HepG2 (cell line): ENCODE data around the gene TMC2. TPM values are rescaled to one million over a fixed set of nuclear protein-coding genes. Genes with fewer than 3 reads are reported as not detected.
A peak's percentile ranks its signal among the peaks of the same experiment; 100 is the strongest.

Experiments
- AGO2 ChIP-seq: fragments of 200-400 bp; formaldehyde crosslinking; optimal IDR thresholded peaks from 2 replicates; pipeline ENCODE3; 2017; ENCODE audit warnings: mild to moderate bottlenecking, low read depth, low read length, moderate library complexity
- ATF2 ChIP-seq: sonication (generic); formaldehyde crosslinking; IDR thresholded peaks from 2 replicates; pipeline ENCODE4 v1.4.0; 2020; ENCODE audit warnings: missing genetic modification reagents
- CSRNP2 ChIP-seq: sonication (generic); formaldehyde crosslinking; conservative IDR thresholded peaks from 2 replicates; pipeline ENCODE4 v1.8.0; 2022; ENCODE audit warnings: low read depth, missing genetic modification reagents
- FOSL1 ChIP-seq: sonication (generic); formaldehyde crosslinking; IDR thresholded peaks from 2 replicates; pipeline ENCODE4 v1.9.0; 2021; ENCODE audit warnings: missing genetic modification reagents, borderline replicate concordance
- GABPA ChIP-seq, 2 experiments: IDR thresholded peaks; 2 replicates each; pipeline ENCODE4 v1.6.1; 2011 to 2016; ENCODE audit warnings: low read depth in 2 of 2, low read length in 1 of 2, missing biosample characterization in 1 of 2, missing genetic modification characterization in 1 of 2
- GATAD2A ChIP-seq: IDR thresholded peaks from 2 replicates; pipeline ENCODE4 v1.6.1; 2016
- HNRNPL ChIP-seq: fragments of 200-400 bp; formaldehyde crosslinking; IDR thresholded peaks from 2 replicates; pipeline ENCODE4 v1.6.1; 2017; ENCODE audit warnings: mild to moderate bottlenecking, low read depth, low read length
- KAT2B ChIP-seq: fragments of 150-350 bp; IDR thresholded peaks from 2 replicates; pipeline ENCODE4 v1.6.1; 2014; ENCODE audit warnings: low read depth, low read length, borderline replicate concordance
- NFE2 ChIP-seq: sonication (generic); formaldehyde crosslinking; IDR thresholded peaks from 2 replicates; pipeline ENCODE4 v1.4.0; 2020; ENCODE audit warnings: missing genetic modification reagents
- NFIB ChIP-seq: sonication (generic); formaldehyde crosslinking; IDR thresholded peaks from 2 replicates; pipeline ENCODE4 v1.9.0; 2021; ENCODE audit warnings: missing genetic modification reagents, mild to moderate bottlenecking, borderline replicate concordance
- SAP130 ChIP-seq: IDR thresholded peaks from 2 replicates; pipeline ENCODE4 v1.6.1; 2016; ENCODE audit warnings: low read depth
- SCMH1 ChIP-seq: sonication (generic); formaldehyde crosslinking; IDR thresholded peaks from 2 replicates; pipeline ENCODE4 v1.9.0; 2021; ENCODE audit warnings: missing genetic modification reagents, mild to moderate bottlenecking, borderline replicate concordance
- SIN3A ChIP-seq: IDR thresholded peaks from 2 replicates; pipeline ENCODE4 v1.6.1; 2011; ENCODE audit warnings: low read depth, mild to moderate bottlenecking, control low read depth, low read length, borderline replicate concordance
- TGIF2 ChIP-seq: IDR thresholded peaks from 2 replicates; pipeline ENCODE4 v1.6.1; 2016; ENCODE audit warnings: control low read depth, missing compliant biosample characterization
- TMF1 ChIP-seq: sonication (generic); formaldehyde crosslinking; IDR thresholded peaks from 2 replicates; pipeline ENCODE4 v1.8.1; 2022; ENCODE audit warnings: low read depth, missing genetic modification reagents
- ZBTB21 ChIP-seq: sonication (generic); formaldehyde crosslinking; IDR thresholded peaks from 2 replicates; pipeline ENCODE4 v1.4.0; 2020; ENCODE audit warnings: missing genetic modification reagents
- ZFX ChIP-seq: sonication (generic); formaldehyde crosslinking; IDR thresholded peaks from 2 replicates; pipeline ENCODE4 v1.4.0; 2020; ENCODE audit warnings: mild to moderate bottlenecking, low read depth, missing genetic modification reagents, moderate library complexity
- ZNF816 ChIP-seq: sonication (generic); formaldehyde crosslinking; IDR thresholded peaks from 2 replicates; pipeline ENCODE4 v1.8.0; 2022; ENCODE audit warnings: missing genetic modification reagents, mild to moderate bottlenecking, borderline replicate concordance
- ZNF839 ChIP-seq: sonication (generic); formaldehyde crosslinking; IDR thresholded peaks from 2 replicates; pipeline ENCODE4 v1.4.0; 2020; ENCODE audit warnings: missing genetic modification reagents, mild to moderate bottlenecking, borderline replicate concordance
- polyA plus RNA-seq, 8 experiments: library from polyadenylated mRNA; depleted of rRNA in 3 of 8; stranded (reverse) in 7 of 8; unstranded in 1 of 8; fragments of >200 nt; fragmentation: Illumina TruSeq in 4 of 8; extraction: Trizol in 4 of 8; gene quantifications; 2 replicates each; pipeline versions ENCODE4 v1.2.1 to v1.2.3, GENCODE V29; 2011 to 2016; ENCODE audit warnings: low read depth in 4 of 8, missing spikeins in 1 of 8, mixed read lengths in 1 of 8; ENCODE audit not compliant: insufficient read depth in 1 of 8
- total RNA-seq, 5 experiments: library from RNA; depleted of rRNA; stranded (reverse); fragments of >200 nt; fragmentation: Illumina TruSeq; extraction: Trizol; gene quantifications; 2 replicates each; pipeline ENCODE4 v1.2.3, GENCODE V29; 2016; ENCODE audit warnings: low read depth in 1 of 5
- TF ChIP-seq, protein P1 (sequence below): sonication (generic); formaldehyde crosslinking; IDR thresholded peaks from 2 replicates; pipeline ENCODE4 v1.8.0; 2022; ENCODE audit warnings: missing genetic modification reagents, mild to moderate bottlenecking, moderate library complexity, borderline replicate concordance
- TF ChIP-seq, protein P2 (sequence below): sonication (generic); formaldehyde crosslinking; IDR thresholded peaks from 2 replicates; pipeline ENCODE4 v1.5.0; 2020; ENCODE audit warnings: mild to moderate bottlenecking, missing genetic modification reagents

Gene TMC2
- total and polyA plus RNA-seq, 2 of the 13 experiments (the other 11 are each of a cell fraction or from before 2014, with no cell fraction given) = not detected

GRCh38 chr20:2524709-2525506 lies 11.5 kb upstream of the TMC2 start (continued):
- TF ChIP-seq SCMH1 (CRISPR knock-in tag) (no peak), TGIF2 (no peak), KAT2B (no peak), GATAD2A (CRISPR knock-in tag) (no peak), TMF1 (peak; percentile 62; the same call in 1 of the 2 replicates), ATF2 (CRISPR knock-in tag) (no peak), NFIB (CRISPR knock-in tag) (no peak), ZNF839 (CRISPR knock-in tag) (peak; percentile 71; the same call in 1 of the 2 replicates), SAP130 (no peak; the same call in 1 of the 2 replicates), ZFX (peak; percentile 1), ZBTB21 (CRISPR knock-in tag) (no peak), CSRNP2 (CRISPR knock-in tag) (no peak), ZNF816 (CRISPR knock-in tag) (no peak), SIN3A (peak; percentile 33; the same call in 1 of the 2 replicates), NFE2 (CRISPR knock-in tag) (no peak), GABPA (IDR thresholded peaks at IDR 0.05; ENCODE audit: low read depth, low read length) (no peak), GABPA (CRISPR knock-in tag; IDR thresholded peaks at IDR 0.05; ENCODE audit: low read depth) (no peak), FOSL1 (CRISPR knock-in tag) (no peak), AGO2 (peak; percentile 63), HNRNPL (peak; percentile 36; the same call in 1 of the 2 replicates)
- TF ChIP-seq, protein P1, sequence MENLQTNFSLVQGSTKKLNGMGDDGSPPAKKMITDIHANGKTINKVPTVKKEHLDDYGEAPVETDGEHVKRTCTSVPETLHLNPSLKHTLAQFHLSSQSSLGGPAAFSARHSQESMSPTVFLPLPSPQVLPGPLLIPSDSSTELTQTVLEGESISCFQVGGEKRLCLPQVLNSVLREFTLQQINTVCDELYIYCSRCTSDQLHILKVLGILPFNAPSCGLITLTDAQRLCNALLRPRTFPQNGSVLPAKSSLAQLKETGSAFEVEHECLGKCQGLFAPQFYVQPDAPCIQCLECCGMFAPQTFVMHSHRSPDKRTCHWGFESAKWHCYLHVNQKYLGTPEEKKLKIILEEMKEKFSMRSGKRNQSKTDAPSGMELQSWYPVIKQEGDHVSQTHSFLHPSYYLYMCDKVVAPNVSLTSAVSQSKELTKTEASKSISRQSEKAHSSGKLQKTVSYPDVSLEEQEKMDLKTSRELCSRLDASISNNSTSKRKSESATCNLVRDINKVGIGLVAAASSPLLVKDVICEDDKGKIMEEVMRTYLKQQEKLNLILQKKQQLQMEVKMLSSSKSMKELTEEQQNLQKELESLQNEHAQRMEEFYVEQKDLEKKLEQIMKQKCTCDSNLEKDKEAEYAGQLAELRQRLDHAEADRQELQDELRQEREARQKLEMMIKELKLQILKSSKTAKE (CRISPR knock-in tag) = no peak
- TF ChIP-seq, protein P2, sequence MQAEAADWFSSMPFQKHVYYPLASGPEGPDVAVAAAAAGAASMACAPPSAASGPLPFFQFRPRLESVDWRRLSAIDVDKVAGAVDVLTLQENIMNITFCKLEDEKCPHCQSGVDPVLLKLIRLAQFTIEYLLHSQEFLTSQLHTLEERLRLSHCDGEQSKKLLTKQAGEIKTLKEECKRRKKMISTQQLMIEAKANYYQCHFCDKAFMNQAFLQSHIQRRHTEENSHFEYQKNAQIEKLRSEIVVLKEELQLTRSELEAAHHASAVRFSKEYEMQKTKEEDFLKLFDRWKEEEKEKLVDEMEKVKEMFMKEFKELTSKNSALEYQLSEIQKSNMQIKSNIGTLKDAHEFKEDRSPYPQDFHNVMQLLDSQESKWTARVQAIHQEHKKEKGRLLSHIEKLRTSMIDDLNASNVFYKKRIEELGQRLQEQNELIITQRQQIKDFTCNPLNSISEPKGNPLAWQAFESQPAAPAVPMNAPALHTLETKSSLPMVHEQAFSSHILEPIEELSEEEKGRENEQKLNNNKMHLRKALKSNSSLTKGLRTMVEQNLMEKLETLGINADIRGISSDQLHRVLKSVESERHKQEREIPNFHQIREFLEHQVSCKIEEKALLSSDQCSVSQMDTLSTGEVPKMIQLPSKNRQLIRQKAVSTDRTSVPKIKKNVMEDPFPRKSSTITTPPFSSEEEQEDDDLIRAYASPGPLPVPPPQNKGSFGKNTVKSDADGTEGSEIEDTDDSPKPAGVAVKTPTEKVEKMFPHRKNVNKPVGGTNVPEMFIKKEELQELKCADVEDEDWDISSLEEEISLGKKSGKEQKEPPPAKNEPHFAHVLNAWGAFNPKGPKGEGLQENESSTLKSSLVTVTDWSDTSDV = 0 out of 2 replicates have a peak, but pooled peaks have one; percentile 12
